ENCODE data around the gene TMEFF2. TPM values are rescaled to one million over a fixed set of nuclear protein-coding genes. Genes with fewer than 3 reads are reported as not detected.

TMEFF2 gene
- total and polyA plus RNA-seq, 8 donors = 0.05 to 0.75 TPM; not detected in 6

DNA sequence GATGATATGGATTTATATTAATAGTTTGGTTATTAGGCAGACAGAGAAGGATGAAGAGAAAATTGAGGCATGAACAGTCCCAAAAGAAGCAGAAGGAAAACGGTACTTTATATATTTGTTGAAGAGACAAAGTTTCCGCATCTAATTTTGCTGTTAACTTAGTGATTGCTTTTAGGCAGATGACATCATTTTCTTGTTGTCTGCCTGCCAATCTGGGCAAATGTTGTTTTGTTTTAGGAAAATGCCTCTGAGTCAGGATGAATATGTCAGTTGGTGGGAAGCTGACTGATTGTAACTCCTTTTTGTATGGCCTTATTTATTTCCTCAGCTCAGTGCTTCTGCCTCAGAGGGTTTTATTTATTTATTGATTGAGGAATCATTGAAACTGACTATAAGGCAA, 295.3 kb downstream of the TMEFF2 start:
- TF ChIP-seq, protein P1, sequence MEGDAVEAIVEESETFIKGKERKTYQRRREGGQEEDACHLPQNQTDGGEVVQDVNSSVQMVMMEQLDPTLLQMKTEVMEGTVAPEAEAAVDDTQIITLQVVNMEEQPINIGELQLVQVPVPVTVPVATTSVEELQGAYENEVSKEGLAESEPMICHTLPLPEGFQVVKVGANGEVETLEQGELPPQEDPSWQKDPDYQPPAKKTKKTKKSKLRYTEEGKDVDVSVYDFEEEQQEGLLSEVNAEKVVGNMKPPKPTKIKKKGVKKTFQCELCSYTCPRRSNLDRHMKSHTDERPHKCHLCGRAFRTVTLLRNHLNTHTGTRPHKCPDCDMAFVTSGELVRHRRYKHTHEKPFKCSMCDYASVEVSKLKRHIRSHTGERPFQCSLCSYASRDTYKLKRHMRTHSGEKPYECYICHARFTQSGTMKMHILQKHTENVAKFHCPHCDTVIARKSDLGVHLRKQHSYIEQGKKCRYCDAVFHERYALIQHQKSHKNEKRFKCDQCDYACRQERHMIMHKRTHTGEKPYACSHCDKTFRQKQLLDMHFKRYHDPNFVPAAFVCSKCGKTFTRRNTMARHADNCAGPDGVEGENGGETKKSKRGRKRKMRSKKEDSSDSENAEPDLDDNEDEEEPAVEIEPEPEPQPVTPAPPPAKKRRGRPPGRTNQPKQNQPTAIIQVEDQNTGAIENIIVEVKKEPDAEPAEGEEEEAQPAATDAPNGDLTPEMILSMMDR (IDR thresholded peaks at IDR 0.05) = no peak
- DNase-seq = no peak
- Histone ChIP-seq H3K27me3 (no peaks in the 10 kb centered on the region), H3K4me1 (no peaks in the 10 kb centered on the region), H3K9me3 (no peaks in the 10 kb centered on the region), H3K36me3 (no peaks in the 10 kb centered on the region), H3K4me3 (no peak overlapping the region), H3K27ac (no peak overlapping the region)
- no peak for FAIRE-seq
- no peak for ATAC-seq
- intact Hi-C loops (cut with DNase I) = no loop called here
- WGBS, 2 donors = 66 to 77% methylated on average over 2 of the region's 2 CpGs

Data from pancreas (tissue), 10 donors.